ENCODE results near the gene RAI1.

- TF ChIP-seq, protein P1, sequence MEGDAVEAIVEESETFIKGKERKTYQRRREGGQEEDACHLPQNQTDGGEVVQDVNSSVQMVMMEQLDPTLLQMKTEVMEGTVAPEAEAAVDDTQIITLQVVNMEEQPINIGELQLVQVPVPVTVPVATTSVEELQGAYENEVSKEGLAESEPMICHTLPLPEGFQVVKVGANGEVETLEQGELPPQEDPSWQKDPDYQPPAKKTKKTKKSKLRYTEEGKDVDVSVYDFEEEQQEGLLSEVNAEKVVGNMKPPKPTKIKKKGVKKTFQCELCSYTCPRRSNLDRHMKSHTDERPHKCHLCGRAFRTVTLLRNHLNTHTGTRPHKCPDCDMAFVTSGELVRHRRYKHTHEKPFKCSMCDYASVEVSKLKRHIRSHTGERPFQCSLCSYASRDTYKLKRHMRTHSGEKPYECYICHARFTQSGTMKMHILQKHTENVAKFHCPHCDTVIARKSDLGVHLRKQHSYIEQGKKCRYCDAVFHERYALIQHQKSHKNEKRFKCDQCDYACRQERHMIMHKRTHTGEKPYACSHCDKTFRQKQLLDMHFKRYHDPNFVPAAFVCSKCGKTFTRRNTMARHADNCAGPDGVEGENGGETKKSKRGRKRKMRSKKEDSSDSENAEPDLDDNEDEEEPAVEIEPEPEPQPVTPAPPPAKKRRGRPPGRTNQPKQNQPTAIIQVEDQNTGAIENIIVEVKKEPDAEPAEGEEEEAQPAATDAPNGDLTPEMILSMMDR (IDR thresholded peaks at IDR 0.05): no peak
- TF ChIP-seq POLR2AphosphoS5 (IDR thresholded peaks at IDR 0.05; ENCODE audit: insufficient read depth in 1 of 2, low read depth in 1 of 2) (no peak), POLR2A (IDR thresholded peaks at IDR 0.05) (no peak)
These were observed 117.5 kb downstream of the RAI1 start for GRCh38 chr17:17798573-17799255.
